Measurements from ENCODE around the gene PALB2. TPM values are rescaled to one million over a fixed set of nuclear protein-coding genes. Genes with fewer than 3 reads are reported as not detected.
"Not testable (repeated sequence)": the region's sequence is repeated elsewhere in the genome, so short reads cannot be mapped to it uniquely, and the experiment has no call there.

PALB2 gene
- total RNA-seq, 1 donor from 2014 or later, result 6.0 TPM

DNA sequence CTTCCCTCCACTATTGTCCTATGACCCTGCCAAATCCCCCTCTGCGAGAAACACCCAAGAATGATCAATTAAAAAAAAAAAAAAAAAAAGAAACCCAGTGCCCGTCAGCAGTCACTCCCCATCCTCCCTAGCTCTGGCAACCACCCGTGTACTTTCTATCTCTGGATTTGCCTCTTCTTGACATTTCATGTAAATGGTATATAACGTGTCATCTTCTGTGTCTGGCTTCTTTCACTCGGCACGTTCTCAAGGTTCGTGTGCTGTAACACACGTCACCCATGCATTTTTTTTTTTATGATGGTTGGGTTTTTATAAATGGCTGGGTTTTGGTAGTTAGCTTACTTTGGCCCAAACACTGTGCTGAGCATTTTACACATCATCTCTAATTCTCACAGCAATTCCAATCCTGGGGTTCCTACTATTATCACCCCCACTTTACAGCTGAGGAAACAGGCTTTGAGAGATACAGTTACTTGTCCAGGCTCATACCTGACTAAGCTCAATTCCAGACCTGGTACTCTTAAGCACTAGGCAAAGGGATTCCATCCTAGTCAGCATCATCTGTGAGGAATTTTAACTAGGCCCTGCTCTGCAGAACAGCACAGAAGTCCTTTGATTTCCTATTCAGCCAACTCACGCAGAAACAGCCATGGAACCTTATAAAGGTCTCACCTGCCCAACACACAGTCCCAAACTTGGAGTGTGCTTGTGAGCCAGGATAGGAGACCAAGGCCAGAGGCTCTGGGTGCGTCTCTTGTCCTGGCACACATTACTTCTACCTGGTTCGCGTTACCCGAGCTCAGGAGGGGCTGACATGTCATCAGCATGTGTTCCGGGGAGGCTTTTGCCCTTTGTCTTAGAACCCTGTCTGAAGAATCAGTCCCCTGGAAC lies 56.7 kb downstream of the PALB2 start:
- no peak for DNase-seq (ENCODE audit: low read depth in 2 of 2)

GRCh38 chr16:23583271-23583670 lies 57.8 kb downstream of the PALB2 start:
- DNase-seq (ENCODE audit: low read depth in 2 of 2), result not testable (repeated sequence)

DNA sequence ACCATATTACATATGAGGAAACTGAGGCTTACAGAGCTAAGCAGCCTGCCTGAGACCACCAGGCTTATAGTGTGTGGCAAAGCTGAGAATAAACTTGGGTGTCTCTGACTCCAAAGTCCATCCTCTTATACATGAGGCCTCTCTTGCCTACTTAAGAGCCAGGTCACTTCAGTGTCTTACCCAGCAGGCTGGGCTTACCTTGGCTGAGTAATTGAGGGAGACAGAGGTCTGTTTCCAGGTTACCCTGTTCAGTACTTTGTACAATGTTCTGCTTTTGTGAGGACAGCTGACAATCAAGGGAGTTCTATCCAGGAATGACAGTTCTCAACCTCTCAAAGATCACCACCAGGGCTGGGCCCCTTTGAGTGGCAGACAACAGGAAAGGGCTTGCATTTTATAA lies 59.3 kb downstream of the PALB2 start:
- DNase-seq (ENCODE audit: low read depth in 2 of 2), result no peak

- DNase-seq (ENCODE audit: low read depth in 2 of 2), result no peak
These were observed 60.7 kb downstream of the PALB2 start for GRCh38 chr16:23580391-23580790.

DNA sequence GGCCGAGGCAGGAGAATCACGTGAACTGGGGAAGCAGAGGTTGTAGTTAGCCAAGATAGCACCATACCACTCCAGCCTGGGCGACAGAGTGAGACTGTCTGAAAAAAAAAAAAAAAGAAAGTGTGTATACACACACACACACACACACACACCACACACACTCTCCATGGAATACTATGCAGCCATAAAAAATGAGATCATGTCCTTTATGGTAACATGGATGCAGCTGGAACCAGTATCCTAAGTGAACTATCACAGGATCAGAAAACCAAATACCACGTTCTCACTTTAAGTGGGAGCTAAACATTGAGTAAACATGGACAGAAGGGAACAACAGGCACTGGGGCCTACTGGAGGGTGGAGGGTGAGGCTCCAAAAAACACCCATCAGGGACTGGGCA lies 61.7 kb downstream of the PALB2 start:
- no peak for DNase-seq (ENCODE audit: low read depth in 2 of 2)

DNA sequence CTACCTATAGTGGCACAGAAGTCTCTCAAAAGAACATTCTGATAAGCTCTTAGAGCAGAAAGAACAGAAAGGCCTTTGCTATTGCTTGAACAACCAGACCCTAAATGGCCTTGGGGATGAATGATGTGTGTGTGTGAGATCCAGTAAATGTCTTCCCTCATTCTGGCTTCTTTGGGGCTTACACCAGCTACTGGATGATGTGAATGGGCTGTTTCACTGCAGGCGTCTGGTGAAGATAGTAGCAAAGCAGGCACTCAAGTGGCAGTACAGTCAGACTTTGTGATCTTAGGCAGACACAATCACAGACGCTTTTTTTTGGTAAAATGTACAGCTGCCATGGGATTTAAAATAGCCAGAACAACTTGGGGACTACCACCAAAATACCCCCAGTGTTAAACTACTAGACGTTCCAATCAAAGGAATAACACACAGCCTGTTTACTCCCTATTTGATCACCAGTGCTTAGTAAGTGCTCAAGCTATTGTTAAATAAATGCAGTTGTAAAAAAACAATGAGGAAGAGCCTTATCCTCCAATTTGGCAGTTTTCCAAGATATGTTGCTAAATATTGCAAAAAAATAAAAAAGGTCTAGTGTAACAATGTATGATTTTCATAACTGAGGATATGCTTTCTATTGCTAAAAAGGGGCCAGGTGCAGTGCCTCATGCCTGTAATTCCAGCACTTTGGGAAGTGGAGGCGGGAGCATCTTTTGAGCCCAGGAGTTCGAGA lies 62.8 kb downstream of the PALB2 start:
- peak; percentile 78 to 79 for DNase-seq (ENCODE audit: low read depth in 2 of 2)

GRCh38 chr16:23577493-23577892 lies 63.6 kb downstream of the PALB2 start:
- DNase-seq (ENCODE audit: low read depth in 2 of 2), result no peak

GRCh38 chr16:23575834-23576233 lies 65.3 kb downstream of the PALB2 start:
- no peak for DNase-seq (ENCODE audit: low read depth in 2 of 2)

GRCh38 chr16:23573817-23574216 lies 67.3 kb downstream of the PALB2 start:
- no peak for DNase-seq (ENCODE audit: low read depth in 2 of 2)

GRCh38 chr16:23572394-23572793 lies 68.7 kb downstream of the PALB2 start:
- DNase-seq (ENCODE audit: low read depth in 2 of 2), result no peak

DNA sequence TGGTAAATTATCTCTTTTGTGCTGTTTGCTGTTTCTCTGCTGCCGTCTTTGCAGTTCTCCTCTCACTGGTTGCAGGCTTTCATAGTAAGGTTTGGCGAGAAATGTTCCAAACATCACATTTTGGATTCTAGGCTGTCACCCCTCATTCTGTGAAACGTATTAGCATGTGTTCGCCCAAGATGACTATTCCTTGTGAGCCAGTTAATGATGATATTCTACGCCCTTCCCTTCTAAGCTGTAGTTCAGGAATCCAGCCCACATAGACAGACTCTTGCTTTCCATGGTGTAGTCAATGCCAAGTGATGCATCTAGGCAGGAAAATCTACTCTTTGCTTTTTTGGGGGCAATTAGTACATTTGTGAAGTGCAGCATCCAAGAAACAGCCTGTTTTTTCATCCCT lies 69.2 kb downstream of the PALB2 start:
- DNase-seq (ENCODE audit: low read depth in 2 of 2), result no peak

GRCh38 chr16:23570992-23571632 lies 70.0 kb downstream of the PALB2 start:
- DNase-seq (ENCODE audit: low read depth in 2 of 2), result no peak

GRCh38 chr16:23567602-23568001 lies 73.5 kb downstream of the PALB2 start:
- DNase-seq (ENCODE audit: low read depth in 2 of 2), result no peak

DNA sequence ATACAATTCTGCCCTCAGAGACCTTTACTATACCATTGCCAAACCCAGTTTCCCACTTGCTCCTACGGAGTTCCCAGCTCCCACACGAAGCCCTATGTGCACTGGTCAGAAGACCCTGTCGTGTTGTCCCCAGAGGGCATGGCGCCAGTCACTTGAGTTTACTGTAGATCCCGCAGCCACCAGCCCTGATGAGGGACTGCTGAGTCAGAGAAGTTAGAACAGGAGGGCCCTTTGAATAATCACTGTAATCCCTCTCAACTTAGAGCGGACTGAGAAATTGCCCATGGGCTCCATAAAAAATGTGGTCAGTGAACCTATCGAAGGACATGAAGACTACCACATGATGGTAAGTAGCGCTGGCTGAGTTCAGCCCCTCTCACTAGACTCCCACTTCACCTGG lies 74.4 kb downstream of the PALB2 start:
- no peak for DNase-seq (ENCODE audit: low read depth in 2 of 2)

DNA sequence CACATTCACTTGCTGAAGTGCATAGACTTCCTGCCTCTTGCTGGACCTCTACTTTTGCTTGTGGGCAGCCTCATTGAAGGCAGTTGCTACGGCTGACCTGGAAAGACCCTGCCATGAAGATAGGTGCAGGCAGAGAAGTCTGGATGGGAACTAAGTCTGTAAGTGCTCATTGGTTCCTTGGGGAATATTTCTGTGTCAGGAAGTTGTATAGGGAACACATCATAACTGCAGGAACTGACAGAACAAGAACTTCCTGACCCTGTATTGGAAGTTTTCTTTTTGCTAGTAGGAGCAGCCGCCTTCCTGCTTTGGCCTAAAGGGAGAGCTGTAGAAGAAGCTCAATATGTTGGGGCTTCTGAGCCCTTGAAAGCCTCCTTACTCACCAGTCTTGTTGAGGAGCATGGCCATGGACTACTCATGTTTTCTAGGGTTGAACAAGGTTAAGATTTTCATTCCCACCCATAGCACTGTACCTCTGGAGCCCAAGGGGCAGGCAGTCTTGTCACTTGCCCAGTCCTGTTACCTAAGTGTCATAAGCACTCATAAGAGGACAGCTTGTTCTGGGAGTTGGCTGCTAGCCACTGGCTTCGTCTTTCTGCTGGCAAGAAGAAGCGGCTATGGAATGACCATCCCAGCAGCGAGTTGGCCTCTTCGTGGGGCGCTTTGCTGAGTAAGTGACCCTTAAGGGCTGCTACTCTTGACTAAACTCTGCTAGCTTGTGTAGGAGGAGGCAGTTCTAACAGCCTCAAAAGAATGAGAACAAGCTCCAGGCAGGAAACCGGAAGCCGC lies 76.3 kb downstream of the PALB2 start:
- DNase-seq (ENCODE audit: low read depth in 2 of 2), result peak in 1 of 2 donors; percentile 18

DNA sequence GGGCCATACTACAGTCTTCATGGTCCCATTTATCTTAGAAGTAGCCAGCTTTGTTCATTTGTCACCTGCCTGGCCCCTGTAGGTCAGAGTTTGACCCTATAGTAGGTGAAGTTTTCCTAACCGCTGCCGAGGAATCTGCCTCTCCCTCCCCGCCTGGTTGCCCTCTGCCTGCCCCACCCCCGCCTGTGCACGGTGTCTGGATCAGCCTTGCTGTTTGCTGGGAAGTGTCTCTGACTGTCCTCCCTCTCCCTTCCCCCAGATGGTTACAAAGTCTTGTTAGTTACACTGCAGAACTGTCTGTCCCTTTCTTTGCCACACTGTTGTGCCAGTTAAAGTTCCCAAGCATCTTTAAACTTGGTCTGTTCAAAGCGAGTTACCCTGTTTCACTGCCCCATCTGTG lies 77.9 kb downstream of the PALB2 start:
- no peak for DNase-seq (ENCODE audit: low read depth in 2 of 2)

GRCh38 chr16:23562505-23562904 lies 78.6 kb downstream of the PALB2 start:
- no peak for DNase-seq (ENCODE audit: low read depth in 2 of 2)

DNA sequence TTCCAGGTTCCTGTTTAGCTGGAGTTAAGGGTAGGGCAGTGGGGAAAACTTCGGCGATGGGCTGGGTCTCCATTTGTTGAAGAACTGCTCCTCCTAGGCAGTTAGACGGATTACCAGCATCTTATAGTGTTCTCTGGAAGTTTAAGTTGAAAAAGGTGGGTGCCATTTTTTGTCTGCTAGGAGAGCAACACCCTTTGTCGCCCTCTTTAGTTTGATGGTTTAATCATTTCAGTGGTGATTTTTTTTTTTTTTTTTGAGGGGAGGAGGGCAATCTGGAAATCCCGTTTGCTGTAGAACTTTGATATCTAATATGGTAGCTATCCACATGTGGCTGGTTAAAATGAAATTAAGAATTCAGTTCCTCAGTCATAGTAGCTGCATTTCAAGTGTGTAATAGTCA lies 79.5 kb downstream of the PALB2 start:
- DNase-seq (ENCODE audit: low read depth in 2 of 2), result no peak

DNA sequence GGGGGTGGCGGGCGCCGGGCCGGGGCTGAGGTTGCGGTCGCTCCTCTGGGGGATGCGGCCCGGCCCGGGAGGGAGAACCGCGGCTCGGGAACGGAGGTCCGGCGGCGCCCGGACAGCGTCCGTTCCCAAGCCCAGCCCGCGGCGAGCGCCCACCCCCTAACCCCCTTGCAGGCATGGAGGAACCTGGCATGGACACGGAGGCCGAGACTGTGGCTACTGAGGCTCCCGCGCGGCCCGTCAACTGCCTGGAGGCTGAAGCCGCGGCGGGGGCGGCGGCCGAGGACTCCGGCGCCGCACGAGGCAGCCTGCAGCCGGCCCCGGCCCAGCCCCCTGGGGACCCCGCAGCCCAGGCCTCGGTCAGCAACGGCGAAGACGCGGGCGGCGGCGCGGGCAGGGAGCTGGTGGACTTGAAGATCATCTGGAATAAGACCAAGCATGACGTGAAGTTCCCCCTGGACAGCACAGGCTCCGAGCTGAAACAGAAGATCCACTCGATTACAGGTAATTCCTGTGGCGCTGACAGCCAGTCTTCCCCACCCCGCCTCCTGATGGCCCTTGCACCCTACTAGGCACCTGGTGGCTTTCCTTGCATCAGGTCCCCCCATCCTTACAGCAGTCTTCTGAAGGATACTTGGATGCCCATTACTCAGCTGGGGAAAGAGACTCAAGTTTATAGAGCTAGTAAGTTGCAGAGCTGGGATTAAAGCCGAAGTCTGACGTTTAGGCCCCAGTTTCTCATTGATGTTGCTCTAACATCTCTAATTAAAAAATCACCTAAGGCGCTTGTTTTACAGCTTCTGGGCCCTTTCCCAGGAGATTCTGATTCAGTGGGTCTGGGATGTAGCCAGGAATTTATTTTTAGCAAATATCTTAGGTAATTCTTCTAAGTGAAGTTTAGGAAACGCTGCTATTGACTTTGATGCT lies 83.1 kb downstream of the PALB2 start:
- DNase-seq (ENCODE audit: low read depth in 2 of 2), result peak in 1 of 2 donors; percentile 49
